ENCODE data around the gene MTHFR.

The MTHFR gene

GRCh38 chr1:11786168-11786567, 19.6 kb downstream of the MTHFR start:
- no peak overlapping the region for H3K4me3 ChIP-seq (ENCODE audit: low read length)
- no peak for TF ChIP-seq CTCF (IDR thresholded peaks at IDR 0.05; ENCODE audit: insufficient read depth, low read depth, low read length, missing control alignments)
- DNase-seq (ENCODE audit: low read depth): no peak

DNA sequence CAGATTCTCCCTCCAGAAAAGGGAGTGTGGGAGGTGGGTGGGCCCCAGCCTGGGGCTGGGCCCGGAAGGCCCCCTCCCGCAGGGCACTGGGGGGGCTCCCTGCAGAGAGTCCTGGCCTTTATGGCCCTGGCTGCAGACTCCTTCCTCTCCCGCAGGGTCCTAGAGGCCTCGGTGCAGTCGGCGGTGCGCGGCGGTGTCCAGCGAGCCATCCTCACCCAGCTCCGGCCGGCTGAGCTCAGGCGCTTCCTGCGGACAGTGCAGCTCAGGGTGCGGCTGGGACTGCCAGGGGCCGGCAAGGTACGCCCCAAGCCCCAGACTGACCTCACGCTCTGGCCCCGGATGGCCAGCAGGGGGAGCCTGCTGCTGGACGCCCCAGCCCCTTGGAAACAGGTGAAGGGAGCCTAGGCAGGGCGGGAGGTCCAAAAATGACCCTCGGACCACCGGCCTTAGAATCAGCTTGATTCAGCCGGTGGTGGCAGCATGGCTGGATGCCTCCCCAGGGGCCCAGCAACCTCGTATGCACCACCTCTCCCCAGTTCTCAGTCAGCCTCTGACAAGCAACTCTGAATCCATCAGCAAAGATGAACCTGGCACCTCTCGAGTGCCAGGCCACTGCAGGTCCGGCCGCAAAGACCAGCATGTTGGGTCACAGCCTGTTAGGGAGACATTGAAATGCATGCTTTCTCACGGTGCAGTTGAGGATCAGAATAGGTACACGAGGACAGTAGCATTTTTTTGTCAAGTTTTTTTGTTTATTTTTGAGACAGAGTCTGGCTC, 20.6 kb downstream of the MTHFR start:
- no peak overlapping the region for H3K4me3 ChIP-seq (ENCODE audit: low read length)
- DNase-seq (ENCODE audit: low read depth): peak; percentile 49
- peak; percentile 66 for TF ChIP-seq CTCF (IDR thresholded peaks at IDR 0.05; ENCODE audit: insufficient read depth, low read depth, low read length, missing control alignments)

GRCh38 chr1:11784256-11784992, 21.3 kb downstream of the MTHFR start:
- no peak for DNase-seq (ENCODE audit: low read depth)
- TF ChIP-seq CTCF (IDR thresholded peaks at IDR 0.05; ENCODE audit: insufficient read depth, low read depth, low read length, missing control alignments): no peak
- H3K4me3 ChIP-seq (ENCODE audit: low read length): no peak overlapping the region

- no peak for DNase-seq (ENCODE audit: low read depth)
- TF ChIP-seq CTCF (IDR thresholded peaks at IDR 0.05; ENCODE audit: insufficient read depth, low read depth, low read length, missing control alignments): no peak
- no peak overlapping the region for H3K4me3 ChIP-seq (ENCODE audit: low read length)
Measured at GRCh38 chr1:11783556-11783955, 22.2 kb downstream of the MTHFR start.

- TF ChIP-seq CTCF (IDR thresholded peaks at IDR 0.05; ENCODE audit: insufficient read depth, low read depth, low read length, missing control alignments): no peak
- no peak for DNase-seq (ENCODE audit: low read depth)
- H3K4me3 ChIP-seq (ENCODE audit: low read length): no peak overlapping the region
Measured at GRCh38 chr1:11782127-11782708, 23.5 kb downstream of the MTHFR start.

GRCh38 chr1:11781297-11781696, 24.5 kb downstream of the MTHFR start:
- TF ChIP-seq CTCF (IDR thresholded peaks at IDR 0.05; ENCODE audit: insufficient read depth, low read depth, low read length, missing control alignments): no peak
- no peak overlapping the region for H3K4me3 ChIP-seq (ENCODE audit: low read length)
- DNase-seq (ENCODE audit: low read depth): no peak

Measured in epithelial cell of esophagus (primary cell).